H1 (cell line): ENCODE measurements around the gene RARRES2. TPM values are rescaled to one million over a fixed set of nuclear protein-coding genes. Genes with fewer than 3 reads are reported as not detected.

Source experiments
- CTCF ChIA-PET: fragments of 300-600 bp; sonication (Branson Sonifier 250); formaldehyde crosslinking; loops from one replicate; lab custom pipeline; 2021; ENCODE audit not compliant: partially characterized antibody; lab: Charles Lee
- POLR2A ChIA-PET: fragments of 300-600 bp; sonication (Branson Sonifier 250); formaldehyde crosslinking; loops from one replicate; lab custom pipeline; 2021; ENCODE audit warnings: inconsistent platforms; ENCODE audit not compliant: partially characterized antibody; lab: Charles Lee
- DNase-seq, 2 experiments: peaks; one replicate each; pipeline versions ENCODE4 v3.0.0 to v3.0.0-alpha.2; 2010 to 2022; ENCODE audit warnings: low spot score in 2 of 2, low read depth in 1 of 2, mixed read lengths in 1 of 2
- FAIRE-seq: peaks from 2 replicates; lab custom pipeline; 2011; peaks lifted over from hg19 to GRCh38; lab: Jason Lieb, UNC
- H2AFZ ChIP-seq: 2 replicates; pipeline ENCODE4 v1.8.1; 2012; ENCODE audit warnings: low read length, inconsistent platforms
- H2AK5ac ChIP-seq: 2 replicates; pipeline ENCODE4 v1.6.1; 2013; ENCODE audit warnings: low read depth, low read length
- H2BK120ac ChIP-seq: replicated peaks from 2 replicates; pipeline ENCODE3; 2013; ENCODE audit warnings: low read depth, low read length, inconsistent platforms
- H2BK12ac ChIP-seq: 2 replicates; pipeline ENCODE4 v1.6.1; 2013; ENCODE audit warnings: low read depth, low read length
- H2BK15ac ChIP-seq: 2 replicates; pipeline ENCODE4 v1.6.1; 2013; ENCODE audit warnings: low read length
- H2BK20ac ChIP-seq: 2 replicates; pipeline ENCODE4 v1.6.1; 2013; ENCODE audit warnings: low read length
- H2BK5ac ChIP-seq: 2 replicates; pipeline ENCODE4 v1.6.1; 2013; ENCODE audit warnings: low read depth, low read length
- H3K14ac ChIP-seq: 2 replicates; pipeline ENCODE4 v1.6.1; 2013; ENCODE audit warnings: inconsistent platforms; ENCODE audit not compliant: insufficient read length
- H3K18ac ChIP-seq: 2 replicates; pipeline ENCODE4 v1.6.1; 2013; ENCODE audit warnings: low read length; ENCODE audit errors: extremely low read depth
- H3K23ac ChIP-seq: 2 replicates; pipeline ENCODE4 v1.6.1; 2013; ENCODE audit warnings: inconsistent platforms; ENCODE audit not compliant: insufficient read length
- H3K23me2 ChIP-seq: 2 replicates; pipeline ENCODE4 v1.6.1; 2013; ENCODE audit warnings: low read depth, low read length
- H3K27ac ChIP-seq: 2 replicates; pipeline ENCODE4 v1.6.1; 2011; ENCODE audit warnings: low read depth, low read length, inconsistent platforms
- H3K27me3 ChIP-seq, 4 experiments: replicated peaks in 1 of 4; 1 replicate in 1 of 4; 2 replicates in 3 of 4; pipeline versions ENCODE4 v1.6.1 to v1.8.1; 2011 to 2013; ENCODE audit warnings: low read length in 3 of 4, mild to moderate bottlenecking in 3 of 4, inconsistent platforms in 2 of 4, mixed read lengths in 2 of 4, moderate library complexity in 1 of 4; ENCODE audit not compliant: control insufficient read depth in 3 of 4, insufficient read depth in 3 of 4; ENCODE audit errors: extremely low read depth in 1 of 4
- H3K36me3 ChIP-seq, 4 experiments: 2 replicates each; pipeline versions ENCODE4 v1.6.1 to v1.8.1; 2011 to 2013; ENCODE audit warnings: mild to moderate bottlenecking in 4 of 4, low read length in 3 of 4, moderate library complexity in 2 of 4, control low read depth in 1 of 4, inconsistent platforms in 1 of 4; ENCODE audit not compliant: insufficient read depth in 4 of 4, control insufficient read depth in 2 of 4
- H3K4ac ChIP-seq: replicated peaks from 2 replicates; pipeline ENCODE3; 2013; ENCODE audit warnings: low read length, low read depth, mixed read lengths, inconsistent platforms; ENCODE audit not compliant: insufficient read length
- H3K4me1 ChIP-seq, 4 experiments: replicated peaks in 1 of 4; 1 replicate in 1 of 4; 2 replicates in 3 of 4; pipeline versions ENCODE4 v1.6.1 to v1.8.1; 2011 to 2013; ENCODE audit warnings: low read length in 3 of 4, inconsistent platforms in 2 of 4, mixed read lengths in 1 of 4; ENCODE audit not compliant: insufficient read depth in 4 of 4, control insufficient read depth in 3 of 4
- H3K4me2 ChIP-seq, 2 experiments: 2 replicates each; pipeline versions ENCODE4 v1.6.1 to v1.8.1; 2011 to 2013; ENCODE audit warnings: low read depth in 2 of 2, low read length in 2 of 2, control low read depth in 1 of 2, inconsistent platforms in 1 of 2, mild to moderate bottlenecking in 1 of 2; ENCODE audit not compliant: insufficient read depth in 1 of 2
- H3K4me3 ChIP-seq, 4 experiments: fragments of 200-600, 300-600 bp in 1 of 4; sonication (generic), shearing (Covaris generic), sonication (Bioruptor Twin) in 1 of 4; 2 replicates each; pipeline versions ENCODE4 v1.5.1 to v1.8.1; 2011 to 2016; ENCODE audit warnings: low read length in 4 of 4, low read depth in 3 of 4, control low read depth in 2 of 4, inconsistent platforms in 2 of 4, mild to moderate bottlenecking in 2 of 4, mixed read lengths in 1 of 4, moderate library complexity in 1 of 4; ENCODE audit not compliant: insufficient read depth in 2 of 4; ENCODE audit errors: extremely low read depth in 1 of 4
- H3K56ac ChIP-seq: replicated peaks from 2 replicates; pipeline ENCODE3; 2013; ENCODE audit warnings: low read depth, mild to moderate bottlenecking, mixed read lengths, low read length, inconsistent platforms; ENCODE audit not compliant: insufficient read length
- H3K79me1 ChIP-seq: 2 replicates; pipeline ENCODE4 v1.6.1; 2013; ENCODE audit warnings: low read depth, low read length, control low read depth
- H3K79me2 ChIP-seq, 2 experiments: 2 replicates each; pipeline versions ENCODE4 v1.6.1 to v1.8.1; 2012 to 2013; ENCODE audit warnings: low read length in 2 of 2, mild to moderate bottlenecking in 2 of 2, inconsistent platforms in 1 of 2; ENCODE audit not compliant: insufficient read depth in 2 of 2, control insufficient read depth in 1 of 2
- H3K9ac ChIP-seq, 4 experiments: replicated peaks in 1 of 4; 1 replicate in 1 of 4; 2 replicates in 3 of 4; pipeline versions ENCODE4 v1.6.1 to v1.8.1; 2011 to 2013; ENCODE audit warnings: low read depth in 3 of 4, low read length in 3 of 4, control low read depth in 2 of 4, mild to moderate bottlenecking in 2 of 4, moderate library complexity in 2 of 4, inconsistent platforms in 1 of 4; ENCODE audit errors: extremely low read depth in 1 of 4
- H3K9me3 ChIP-seq, 2 experiments: 2 replicates each; pipeline versions ENCODE4 v1.6.1 to v1.8.1; 2012 to 2013; ENCODE audit warnings: mild to moderate bottlenecking in 2 of 2, moderate library complexity in 2 of 2, control low read depth in 1 of 2, inconsistent platforms in 1 of 2, low read depth in 1 of 2, low read length in 1 of 2, mixed read lengths in 1 of 2; ENCODE audit not compliant: insufficient read depth in 2 of 2
- H4K20me1 ChIP-seq, 2 experiments: replicated peaks in 1 of 2; 2 replicates each; pipeline versions ENCODE3 to v1.8.1; 2011 to 2013; ENCODE audit warnings: inconsistent platforms in 2 of 2, low read length in 2 of 2, mild to moderate bottlenecking in 1 of 2; ENCODE audit not compliant: insufficient read depth in 2 of 2, control insufficient read depth in 1 of 2
- H4K5ac ChIP-seq: 2 replicates; pipeline ENCODE4 v1.6.1; 2013; ENCODE audit warnings: low read length, low read depth, mixed read lengths, inconsistent platforms; ENCODE audit not compliant: insufficient read length
- H4K8ac ChIP-seq: 2 replicates; pipeline ENCODE4 v1.8.0; 2013; ENCODE audit warnings: mild to moderate bottlenecking, moderate library complexity, low read length, inconsistent platforms; ENCODE audit not compliant: insufficient read depth; ENCODE audit errors: extremely low read depth
- H4K91ac ChIP-seq: replicated peaks from 2 replicates; pipeline ENCODE3; 2013; ENCODE audit warnings: low read length, mixed read lengths, inconsistent platforms; ENCODE audit not compliant: insufficient read length
- ATF3 ChIP-seq: IDR thresholded peaks from 2 replicates; pipeline ENCODE4 v1.6.1; 2011; ENCODE audit warnings: low read depth, mild to moderate bottlenecking, low read length; ENCODE audit not compliant: insufficient read depth
- CBX5 ChIP-seq: fragments of 300-800, 300-1000 bp; sonication (generic); IDR thresholded peaks from 2 replicates; pipeline ENCODE4 v1.7.1; 2016; ENCODE audit warnings: antibody characterized with exemption, low read length, low read depth
- CTBP2 ChIP-seq: IDR thresholded peaks from 2 replicates; pipeline ENCODE4 v1.7.0; 2011; ENCODE audit warnings: borderline replicate concordance, mild to moderate bottlenecking, moderate library complexity, mixed read lengths, low read length; ENCODE audit not compliant: insufficient read depth, insufficient read length
- EP300 ChIP-seq, 2 experiments: IDR thresholded peaks; 1 replicate in 1 of 2; 2 replicates in 1 of 2; pipeline ENCODE4 v1.6.1; 2011 to 2012; ENCODE audit warnings: low read depth in 2 of 2, low read length in 2 of 2, mild to moderate bottlenecking in 2 of 2, borderline replicate concordance in 1 of 2, inconsistent platforms in 1 of 2, moderate library complexity in 1 of 2
- KDM5A ChIP-seq: fragments of 200-600 bp; IDR thresholded peaks from 2 replicates; pipeline ENCODE4 v1.7.1; 2012; ENCODE audit warnings: mild to moderate bottlenecking, low read length, inconsistent platforms, mixed read lengths
- SP1 ChIP-seq: IDR thresholded peaks from 2 replicates; pipeline ENCODE4 v1.6.1; 2011; ENCODE audit warnings: low read depth, low read length
- SP4 ChIP-seq: IDR thresholded peaks from 2 replicates; pipeline ENCODE4 v1.6.1; 2012; ENCODE audit warnings: low read length, inconsistent platforms
- SUZ12 ChIP-seq: fragments of 200-600 bp; sonication (generic); IDR thresholded peaks from 2 replicates; pipeline ENCODE4 v1.6.1; 2012; ENCODE audit warnings: mild to moderate bottlenecking, inconsistent platforms, low read length, moderate library complexity, mixed read lengths
- TCF12 ChIP-seq: IDR thresholded peaks from 2 replicates; pipeline ENCODE4 v1.6.1; 2011; ENCODE audit warnings: low read depth, mild to moderate bottlenecking, low read length
- WGBS, 2 experiments: shearing (Covaris generic) in 1 of 2; methylation state at CpG; one replicate each; pipeline versions ENCODE4 v1.1.6 to v1.1.7; 2013 to 2015; ENCODE audit warnings: low lambda C conversion rate in 2 of 2, mixed read lengths in 2 of 2, inconsistent platforms in 1 of 2, low coverage in 1 of 2, missing lambda C conversion rate in 1 of 2; ENCODE audit not compliant: insufficient replicate concordance in 2 of 2, insufficient coverage in 1 of 2, insufficient read length in 1 of 2; ENCODE audit errors: extremely low coverage in 1 of 2, missing lambda C conversion rate in 1 of 2; 5-methylcytosine and 5-hydroxymethylcytosine counted together
- polyA plus RNA-seq, 7 experiments: library from polyadenylated mRNA; depleted of rRNA in 3 of 7; stranded (reverse) in 5 of 7; unstranded in 2 of 7; fragments of >200 nt in 5 of 7; fragments of 200-250 nt in 2 of 7; gene quantifications; 1 replicate in 5 of 7; 2 replicates in 1 of 7; 4 replicates in 1 of 7; pipeline versions ENCODE4 v1.2.1 to v1.2.3, GENCODE V29; 2011 to 2013; ENCODE audit warnings: missing spikeins in 2 of 7, mixed read lengths in 2 of 7
- total RNA-seq: library from RNA; stranded (reverse); fragmentation: NEBNext Ultra II Directional; extraction: Animal tissue kit (Norgen Biotek cat#: 25700); gene quantifications from 2 replicates; pipeline ENCODE4 v1.2.1, GENCODE V29; 2021
- TF ChIP-seq, protein P1 (sequence below): IDR thresholded peaks from 2 replicates; pipeline ENCODE4 v1.6.1; 2011; ENCODE audit warnings: low read length, improper control_type of control experiment

RARRES2 gene
- total and polyA plus RNA-seq, 2 of the 8 experiments (the other 6 are each of a cell fraction or from before 2014, with no cell fraction given): 254 to 441 TPM

DNA sequence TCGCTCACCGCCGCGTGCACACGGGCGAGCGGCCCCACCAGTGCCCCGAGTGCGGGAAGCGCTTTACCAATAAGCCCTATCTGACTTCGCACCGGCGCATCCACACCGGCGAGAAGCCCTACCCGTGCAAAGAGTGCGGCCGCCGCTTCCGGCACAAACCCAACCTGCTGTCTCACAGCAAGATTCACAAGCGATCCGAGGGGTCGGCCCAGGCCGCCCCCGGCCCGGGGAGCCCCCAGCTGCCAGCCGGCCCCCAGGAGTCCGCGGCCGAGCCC lies 30.5 kb upstream of the RARRES2 start:
- no peak for TF ChIP-seq SUZ12
- TF ChIP-seq SP4: no peak
- TF ChIP-seq TCF12: no peak
- no peak for TF ChIP-seq ATF3
- TF ChIP-seq, protein P1, sequence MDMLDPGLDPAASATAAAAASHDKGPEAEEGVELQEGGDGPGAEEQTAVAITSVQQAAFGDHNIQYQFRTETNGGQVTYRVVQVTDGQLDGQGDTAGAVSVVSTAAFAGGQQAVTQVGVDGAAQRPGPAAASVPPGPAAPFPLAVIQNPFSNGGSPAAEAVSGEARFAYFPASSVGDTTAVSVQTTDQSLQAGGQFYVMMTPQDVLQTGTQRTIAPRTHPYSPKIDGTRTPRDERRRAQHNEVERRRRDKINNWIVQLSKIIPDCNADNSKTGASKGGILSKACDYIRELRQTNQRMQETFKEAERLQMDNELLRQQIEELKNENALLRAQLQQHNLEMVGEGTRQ: no peak
- no peak for TF ChIP-seq EP300 (IDR thresholded peaks at IDR 0.05; ENCODE audit: borderline replicate concordance in 1 of 2, low read depth in 2 of 2, low read length in 2 of 2)
- no peak for TF ChIP-seq SP1
- no peak for TF ChIP-seq KDM5A
- no peak for TF ChIP-seq CTBP2
- TF ChIP-seq CBX5: no peak

More for the DNA sequence above, 30.5 kb upstream of the RARRES2 start:
- Histone ChIP-seq H2AFZ (no peak overlapping the region), H3K4me3 (no peak overlapping the region), H2BK120ac (no peak overlapping the region), H4K8ac (no peak overlapping the region), H3K23me2 (peaks cover 11% of the 10 kb centered on the region; the same call in 1 of the 2 replicates), H3K4me2 (no peak overlapping the region), H2BK15ac (no peak overlapping the region), H2BK12ac (no peak overlapping the region), H3K27ac (no peak overlapping the region), H3K4me1 (peaks cover 2 to 30% (median 12%) of the 10 kb centered on the region in 4 experiments), H2BK20ac (no peak overlapping the region), H3K18ac (no peak overlapping the region), H3K27me3 (no peaks in the 10 kb centered on the region), H3K23ac (no peak overlapping the region), H2BK5ac (no peak overlapping the region), H3K79me2 (peaks cover 7 to 54% of the 10 kb centered on the region in 2 experiments; a peak in 3 of 4 replicates), H3K79me1 (peaks cover 18% of the 10 kb centered on the region), H4K5ac (no peak overlapping the region), H3K14ac (no peak overlapping the region), H3K36me3 (peaks cover 16 to 49% (median 31%) of the 10 kb centered on the region in 4 experiments), H2AK5ac (no peak overlapping the region), H3K4ac (no peak overlapping the region), H4K20me1 (peaks cover 2 to 15% of the 10 kb centered on the region in 2 experiments), H3K56ac (no peak overlapping the region), H4K91ac (no peak overlapping the region), H3K9ac (no peak overlapping the region), H3K9me3 (no peaks in the 10 kb centered on the region)
- ChIA-PET CTCF (interaction anchor here (0.6 to 5.6 kb wide), 2 partner anchors 15 to 475 kb away, joined by 4 to 32 read pairs; no protein-coding TSS in a partner anchor), POLR2A (interaction anchor here (0.5 to 8.6 kb wide), 9 partner anchors 10 to 614 kb away, joined by 3 to 230 read pairs (median 23); partner anchors contain the start of gene RARRES2)
- WGBS, 2 experiments: 96% methylated on average over 11 of the region's 30 CpGs; no CpG with 5 or more reads in 1 of the 2 experiments
- DNase-seq (no peak), FAIRE-seq (no peak)
